ENCODE results near the gene GAK.

DNA sequence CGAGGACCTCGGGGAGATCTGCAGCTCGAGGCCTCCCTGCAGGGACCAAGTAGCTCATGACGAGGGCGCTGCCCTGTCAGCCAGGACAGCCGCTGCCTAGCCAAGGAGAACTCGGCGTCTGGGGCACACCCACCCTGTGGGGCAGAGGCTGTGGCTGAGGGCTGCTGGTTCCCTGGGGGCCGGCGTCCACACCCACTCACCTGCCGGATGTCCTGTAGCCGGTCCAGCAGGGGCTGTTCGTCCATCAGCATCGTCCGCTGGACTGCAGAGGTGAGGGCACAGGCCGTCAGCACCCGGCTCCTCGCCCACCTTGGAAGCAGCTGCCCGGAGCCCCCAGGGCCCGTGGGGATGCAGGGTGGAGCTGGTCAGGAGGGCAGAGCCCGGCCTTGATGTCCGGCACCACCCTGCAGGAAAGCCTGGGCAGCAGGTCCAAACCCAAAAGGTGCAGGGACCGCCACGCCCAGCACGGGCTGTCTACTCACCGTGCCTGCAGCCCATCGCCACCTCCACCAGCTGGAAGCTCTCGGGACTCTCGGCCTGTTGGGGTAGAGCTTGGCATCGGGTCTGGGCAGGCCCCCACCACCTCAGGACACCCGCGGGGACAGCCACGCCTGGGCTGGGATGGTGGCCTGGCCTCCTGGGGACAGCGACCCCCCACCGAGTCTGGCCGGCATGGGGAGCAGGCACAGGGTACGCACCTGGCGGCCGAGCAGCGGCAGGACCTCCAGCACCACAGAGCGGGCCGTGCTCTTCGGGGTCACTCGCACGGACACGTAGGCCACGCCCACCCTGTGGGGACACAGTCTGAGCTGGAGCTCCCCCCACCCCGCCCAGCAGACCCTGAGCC is 34.4 kb upstream of the GAK start:
- TF ChIP-seq, protein P1, sequence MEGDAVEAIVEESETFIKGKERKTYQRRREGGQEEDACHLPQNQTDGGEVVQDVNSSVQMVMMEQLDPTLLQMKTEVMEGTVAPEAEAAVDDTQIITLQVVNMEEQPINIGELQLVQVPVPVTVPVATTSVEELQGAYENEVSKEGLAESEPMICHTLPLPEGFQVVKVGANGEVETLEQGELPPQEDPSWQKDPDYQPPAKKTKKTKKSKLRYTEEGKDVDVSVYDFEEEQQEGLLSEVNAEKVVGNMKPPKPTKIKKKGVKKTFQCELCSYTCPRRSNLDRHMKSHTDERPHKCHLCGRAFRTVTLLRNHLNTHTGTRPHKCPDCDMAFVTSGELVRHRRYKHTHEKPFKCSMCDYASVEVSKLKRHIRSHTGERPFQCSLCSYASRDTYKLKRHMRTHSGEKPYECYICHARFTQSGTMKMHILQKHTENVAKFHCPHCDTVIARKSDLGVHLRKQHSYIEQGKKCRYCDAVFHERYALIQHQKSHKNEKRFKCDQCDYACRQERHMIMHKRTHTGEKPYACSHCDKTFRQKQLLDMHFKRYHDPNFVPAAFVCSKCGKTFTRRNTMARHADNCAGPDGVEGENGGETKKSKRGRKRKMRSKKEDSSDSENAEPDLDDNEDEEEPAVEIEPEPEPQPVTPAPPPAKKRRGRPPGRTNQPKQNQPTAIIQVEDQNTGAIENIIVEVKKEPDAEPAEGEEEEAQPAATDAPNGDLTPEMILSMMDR (IDR thresholded peaks at IDR 0.05 in 4 of 5, conservative IDR thresholded peaks at IDR 0.05 in 1 of 5), result no peak
- TF ChIP-seq POLR2A (IDR thresholded peaks at IDR 0.05), result no peak

All from gastrocnemius medialis (tissue), 4 donors.